H1 (cell line): ENCODE measurements around the gene USP8. TPM values are rescaled to one million over a fixed set of nuclear protein-coding genes. Genes with fewer than 3 reads are reported as not detected.

Experiments
- CHD7 ChIP-seq: fragments of 300-600 bp; sonication (generic); IDR thresholded peaks from 2 replicates; pipeline ENCODE4 v1.7.1; 2012; ENCODE audit warnings: low read length, moderate library complexity, mild to moderate bottlenecking, inconsistent platforms; ENCODE audit not compliant: insufficient replicate concordance
- polyA plus RNA-seq, 7 experiments: library from polyadenylated mRNA; depleted of rRNA in 3 of 7; stranded (reverse) in 5 of 7; unstranded in 2 of 7; fragments of >200 nt in 5 of 7; fragments of 200-250 nt in 2 of 7; gene quantifications; 1 replicate in 5 of 7; 2 replicates in 1 of 7; 4 replicates in 1 of 7; pipeline versions ENCODE4 v1.2.1 to v1.2.3, GENCODE V29; 2011 to 2013; ENCODE audit warnings: missing spikeins in 2 of 7, mixed read lengths in 2 of 7
- total RNA-seq: library from RNA; stranded (reverse); fragmentation: NEBNext Ultra II Directional; extraction: Animal tissue kit (Norgen Biotek cat#: 25700); gene quantifications from 2 replicates; pipeline ENCODE4 v1.2.1, GENCODE V29; 2021

Gene USP8
- total and polyA plus RNA-seq, 2 of the 8 experiments (the other 6 are each of a cell fraction or from before 2014, with no cell fraction given) = 19.9 to 66.2 TPM

- TF ChIP-seq CHD7 = no peak
Observed at GRCh38 chr15:50487287-50487686, 63.1 kb downstream of the USP8 start (continued).
